Activated naive CD4-positive, alpha-beta T cell treated with anti-CD3 and anti-CD28 coated beads for 36 hours (primary cell): ENCODE data around the gene FAM131C. TPM values are rescaled to one million over a fixed set of nuclear protein-coding genes. Genes with fewer than 3 reads are reported as not detected.
"Not testable (repeated sequence)": the region's sequence is repeated elsewhere in the genome, so short reads cannot be mapped to it uniquely, and the experiment has no call there.

ENCODE experiments used
- CTCF ChIA-PET: fragments of 350-600 bp; sonication (Branson Sonifier 250); formaldehyde crosslinking; loops from one replicate; lab custom pipeline; 2021; ENCODE audit warnings: antibody characterized with exemption; lab: Charles Lee
- DNase-seq: peaks from one replicate; pipeline ENCODE4 v3.0.0-alpha.2; 2020
- H3K27ac Mint-ChIP-seq: one replicate; pipeline ENCODE4 v1.8.0; 2021; ENCODE audit warnings: mild to moderate bottlenecking, mixed read lengths
- H3K27me3 Mint-ChIP-seq: one replicate; pipeline ENCODE4 v1.8.0; 2021; ENCODE audit warnings: low read depth, mixed read lengths
- H3K36me3 Mint-ChIP-seq: one replicate; pipeline ENCODE4 v1.8.0; 2021; ENCODE audit warnings: low read depth, mixed read lengths
- H3K4me1 Mint-ChIP-seq: one replicate; pipeline ENCODE4 v1.8.0; 2021; ENCODE audit warnings: low read depth, mixed read lengths
- H3K4me3 Mint-ChIP-seq: one replicate; pipeline ENCODE4 v1.8.0; 2021; ENCODE audit warnings: mild to moderate bottlenecking, moderate library complexity, mixed read lengths
- H3K9me3 Mint-ChIP-seq: one replicate; pipeline ENCODE4 v1.8.0; 2021; ENCODE audit warnings: mixed read lengths
- intact Hi-C: fragments of 100-400 bp; cut with micrococcal nuclease; formaldehyde crosslinking; loops from one replicate; pipeline ENCODE4 v1.15.1; 2023
- total RNA-seq, 2 experiments: library from RNA; stranded (reverse); gene quantifications; one replicate each; pipeline ENCODE4 v1.2.3, GENCODE V29; 2021

The FAM131C gene
- total RNA-seq, 2 experiments from 2014 or later: not detected

DNA sequence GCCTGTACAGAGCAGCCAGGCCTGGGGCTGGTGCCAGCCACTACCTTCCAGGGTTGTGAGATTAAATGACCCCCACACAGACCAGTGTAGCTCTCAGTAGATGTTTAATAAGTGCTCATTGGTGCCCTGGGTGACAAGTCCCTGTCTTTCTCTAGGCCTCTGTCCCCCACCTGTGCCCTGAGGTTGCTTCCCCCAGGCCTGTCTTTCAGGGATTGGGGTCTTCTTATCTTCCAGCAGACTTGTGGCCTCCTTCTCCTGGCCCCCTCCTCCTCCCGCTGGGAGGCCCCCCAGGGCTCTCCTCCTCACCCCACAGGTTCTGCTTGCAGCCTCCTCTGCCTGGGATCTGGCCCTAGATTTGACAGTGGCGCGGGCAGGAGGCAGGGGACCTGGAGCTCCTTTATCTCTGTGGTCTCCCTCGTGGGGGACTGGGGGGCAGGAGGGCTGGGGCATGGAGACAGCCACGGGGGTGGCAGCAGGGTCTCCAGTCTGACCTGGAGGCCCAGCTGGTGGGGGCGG, 42.1 kb upstream of the FAM131C start:
- intact Hi-C loops: no loop called here
- CTCF ChIA-PET: no interaction called here

DNA sequence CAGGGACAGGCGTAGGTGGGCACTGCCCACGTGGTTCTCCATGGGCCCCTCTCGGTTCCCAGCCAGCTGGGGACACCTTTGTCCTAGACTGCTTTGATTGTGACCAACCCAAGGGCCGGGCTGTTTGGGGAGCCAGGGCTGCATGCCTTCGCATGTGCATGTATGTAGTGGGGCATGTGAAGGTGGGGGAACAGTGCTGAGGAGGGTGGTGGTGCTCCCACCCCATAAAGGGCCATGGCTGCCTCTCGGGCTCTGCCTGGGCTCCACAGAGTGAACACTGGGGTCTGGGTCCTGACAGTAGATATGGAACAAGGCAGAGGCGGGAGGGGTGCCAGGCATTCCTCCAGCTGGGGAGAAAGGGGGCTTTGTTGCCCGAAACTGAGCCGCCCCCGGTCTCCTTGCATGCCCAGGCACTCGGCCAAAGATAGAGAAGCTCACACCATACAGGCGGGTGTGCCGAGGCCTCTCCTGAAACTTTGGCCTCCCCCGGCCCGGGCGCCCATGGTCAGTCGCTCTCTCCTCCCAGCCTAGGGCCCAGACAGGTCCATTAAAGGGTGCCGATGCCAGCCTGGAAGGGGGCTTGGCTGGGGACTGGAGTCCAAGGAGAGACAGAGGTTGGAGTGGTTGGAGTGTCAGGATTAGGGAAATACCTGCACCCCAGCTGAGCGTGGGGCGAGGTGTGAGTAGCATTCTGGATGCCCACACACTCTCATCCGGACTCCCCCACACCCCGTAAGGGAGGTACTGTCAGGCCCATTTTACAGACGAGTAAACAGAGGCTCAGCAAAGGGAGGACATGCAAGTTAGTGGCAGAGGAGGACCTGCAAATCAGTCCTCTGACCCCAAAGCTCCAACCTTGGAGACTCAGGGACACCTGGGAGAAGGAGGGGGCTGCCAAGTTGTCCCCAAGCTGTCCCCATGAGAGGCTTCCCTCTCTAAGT, 41.3 kb upstream of the FAM131C start:
- H3K27me3 Mint-ChIP-seq: peaks cover 4% of the 10 kb centered on the region
- no peaks in the 10 kb centered on the region for H3K4me1 Mint-ChIP-seq
- intact Hi-C loops: no loop called here
- no peak for DNase-seq
- H3K9me3 Mint-ChIP-seq: no peaks in the 10 kb centered on the region
- no peak overlapping the region for H3K27ac Mint-ChIP-seq
- H3K36me3 Mint-ChIP-seq: no peaks in the 10 kb centered on the region
- H3K4me3 Mint-ChIP-seq: no peak overlapping the region
- CTCF ChIA-PET: no interaction called here

More for the DNA sequence above, 42.1 kb upstream of the FAM131C start:
- Mint-ChIP-seq H3K27me3 (peaks cover 4% of the 10 kb centered on the region), H3K4me3 (no peak overlapping the region), H3K9me3 (no peaks in the 10 kb centered on the region), H3K27ac (no peak overlapping the region), H3K36me3 (no peaks in the 10 kb centered on the region), H3K4me1 (no peaks in the 10 kb centered on the region)
- no peak for DNase-seq

DNA sequence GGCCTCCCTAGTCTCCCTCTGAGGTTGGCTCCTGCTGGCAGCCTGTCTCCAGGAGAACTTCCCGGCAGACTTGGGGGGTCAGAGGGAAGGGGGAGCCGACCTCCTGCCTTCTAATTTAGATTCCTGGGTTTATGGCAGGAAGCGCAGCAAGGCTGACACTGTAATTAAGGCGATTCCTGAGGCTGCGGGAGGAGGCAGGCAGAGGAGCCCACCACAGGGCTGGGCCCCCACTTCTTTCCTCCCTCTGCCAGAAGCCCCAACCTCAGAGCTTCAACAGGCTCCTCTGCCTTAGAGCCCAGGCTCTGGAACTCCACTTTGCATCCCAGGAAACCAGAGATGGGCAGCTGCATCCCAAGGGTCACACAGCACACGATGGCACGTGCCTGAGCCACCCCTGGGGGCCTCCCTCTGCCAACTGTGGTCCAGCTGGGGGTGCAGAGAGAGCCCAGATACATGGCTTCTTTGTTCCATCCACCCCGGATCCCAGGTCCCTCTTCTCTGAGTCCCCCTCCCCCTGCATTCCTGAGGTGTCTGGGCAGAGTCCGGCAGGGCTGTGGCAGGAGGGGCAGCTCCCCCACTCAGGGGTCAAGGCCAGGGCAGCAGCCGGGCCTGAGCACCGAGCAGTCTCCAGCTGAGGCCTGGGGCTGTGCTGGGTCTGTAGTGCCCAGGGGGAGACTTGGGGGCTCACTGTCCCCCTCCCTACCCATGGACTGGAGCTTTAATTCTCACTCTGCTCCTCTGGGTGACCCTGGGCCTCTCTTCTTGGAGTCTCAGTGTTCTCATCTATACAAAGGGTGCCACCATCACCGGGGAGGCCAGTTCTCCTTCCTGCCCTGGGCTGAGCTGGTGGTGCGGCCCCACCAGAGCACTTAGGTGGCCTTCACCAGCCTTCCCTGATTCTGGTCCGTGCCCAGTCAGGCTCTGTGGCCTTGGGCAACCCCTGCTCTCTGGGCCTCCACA, 39.4 kb upstream of the FAM131C start:
- Mint-ChIP-seq H3K4me3 (no peak overlapping the region), H3K4me1 (no peaks in the 10 kb centered on the region), H3K27ac (no peak overlapping the region), H3K36me3 (no peaks in the 10 kb centered on the region), H3K27me3 (peaks cover 4% of the 10 kb centered on the region), H3K9me3 (peaks cover 4% of the 10 kb centered on the region)
- intact Hi-C loops: no loop called here
- DNase-seq: no peak
- CTCF ChIA-PET: interaction anchor here (0.5 to 0.6 kb wide), 2 partner anchors 38 to 56 kb away, joined by 3 read pairs; no protein-coding TSS in a partner anchor

DNA sequence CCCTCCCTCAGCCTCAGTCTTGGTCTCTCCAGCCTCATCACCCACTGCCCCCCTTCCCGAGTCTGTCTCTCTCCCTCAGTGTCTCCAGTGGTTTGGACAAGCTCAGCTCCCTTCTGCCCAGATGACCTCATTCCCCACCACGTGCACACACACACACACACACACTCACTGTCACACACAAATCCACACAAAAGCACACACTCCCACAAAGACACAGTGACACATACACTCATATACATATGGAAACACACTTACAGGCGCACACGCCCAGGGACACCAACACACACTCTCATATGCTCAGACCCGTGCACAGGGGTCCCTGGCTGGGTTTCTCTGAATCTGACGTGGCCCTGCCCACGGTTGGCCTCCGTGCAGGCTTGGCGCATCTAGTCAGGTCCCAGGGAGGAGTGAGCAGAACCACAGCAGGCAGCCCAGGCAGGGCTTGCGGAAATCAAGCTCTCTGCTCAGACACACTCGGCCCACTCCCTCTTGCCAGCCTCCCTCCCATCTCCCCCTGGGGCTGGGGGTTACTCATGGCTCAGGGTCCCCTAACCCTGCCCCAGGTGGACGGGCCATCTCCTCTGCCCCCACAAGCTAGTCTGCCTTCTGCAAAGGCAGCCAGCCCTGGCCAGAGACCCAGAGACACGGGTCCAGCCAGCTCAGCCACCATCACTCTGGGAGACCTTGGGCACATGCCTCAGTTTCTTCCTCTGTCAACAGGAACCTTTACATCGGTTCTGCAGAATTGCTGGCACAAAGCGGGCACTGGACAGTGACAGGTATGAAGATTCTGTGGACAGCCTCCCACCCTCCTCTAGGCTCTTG, 38.5 kb upstream of the FAM131C start:
- no peak for DNase-seq
- CTCF ChIA-PET: interaction anchor here (2.4 kb wide), 1 partner anchor 33 kb away, joined by 10 read pairs; no protein-coding TSS in a partner anchor
- intact Hi-C loops: no loop called here
- no peaks in the 10 kb centered on the region for H3K36me3 Mint-ChIP-seq
- no peaks in the 10 kb centered on the region for H3K4me1 Mint-ChIP-seq
- H3K27me3 Mint-ChIP-seq: peaks cover 6% of the 10 kb centered on the region
- no peak overlapping the region for H3K4me3 Mint-ChIP-seq
- peaks cover 10% of the 10 kb centered on the region for H3K9me3 Mint-ChIP-seq
- H3K27ac Mint-ChIP-seq: no peak overlapping the region

DNA sequence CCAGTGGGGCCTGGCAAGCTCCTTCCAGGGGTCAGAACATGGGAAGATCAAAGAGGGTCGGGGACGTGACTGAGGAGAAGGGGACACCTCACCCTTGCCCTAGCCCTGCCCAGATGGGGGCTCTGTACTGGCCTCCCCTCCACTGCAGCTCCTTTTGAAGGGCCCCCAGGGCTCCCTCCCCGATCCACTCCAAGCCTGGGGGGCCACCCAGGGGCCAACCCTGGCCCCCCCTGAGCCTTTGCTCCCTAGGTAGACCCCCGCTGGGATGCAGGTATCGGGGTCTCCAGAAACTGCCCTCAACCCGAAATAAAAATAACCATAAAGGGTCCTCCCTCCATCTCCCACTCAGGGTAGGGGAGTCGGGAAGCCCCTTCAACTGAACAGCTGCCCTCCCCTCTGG, 37.4 kb upstream of the FAM131C start:
- Mint-ChIP-seq H3K9me3 (peaks cover 10% of the 10 kb centered on the region), H3K4me3 (no peak overlapping the region), H3K27me3 (peaks cover 6% of the 10 kb centered on the region), H3K36me3 (no peaks in the 10 kb centered on the region), H3K4me1 (no peaks in the 10 kb centered on the region), H3K27ac (no peak overlapping the region)
- intact Hi-C loops: no loop called here
- DNase-seq: no peak
- CTCF ChIA-PET: interaction anchor here (2.4 kb wide), 1 partner anchor 32 kb away, joined by 10 read pairs; no protein-coding TSS in a partner anchor

DNA sequence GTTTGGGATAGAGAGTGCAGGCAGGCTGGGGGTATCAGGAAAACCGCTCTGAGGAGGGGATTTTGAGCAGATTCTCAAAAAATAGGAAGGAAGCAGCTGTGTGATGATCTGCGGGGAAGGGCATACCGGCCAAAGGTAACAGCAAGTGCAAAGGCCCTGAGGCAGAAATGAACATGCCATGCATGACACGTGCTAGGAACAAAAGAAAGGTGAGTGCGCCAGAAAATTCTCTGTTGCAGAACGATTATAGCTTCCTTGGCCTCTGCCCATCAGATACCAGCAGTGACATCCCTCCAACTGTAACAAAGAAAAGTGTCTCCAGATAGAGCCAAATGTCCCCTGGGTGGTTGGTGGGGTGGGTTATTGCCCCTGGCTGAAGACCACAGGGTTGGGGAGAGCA, 37.0 kb upstream of the FAM131C start:
- Mint-ChIP-seq H3K36me3 (no peaks in the 10 kb centered on the region), H3K27ac (no peak overlapping the region), H3K27me3 (peaks cover 6% of the 10 kb centered on the region), H3K4me3 (no peak overlapping the region), H3K9me3 (peaks cover 11% of the 10 kb centered on the region), H3K4me1 (no peaks in the 10 kb centered on the region)
- CTCF ChIA-PET: interaction anchor here (2.4 kb wide), 1 partner anchor 32 kb away, joined by 10 read pairs; no protein-coding TSS in a partner anchor
- intact Hi-C loops: no loop called here
- no peak for DNase-seq

DNA sequence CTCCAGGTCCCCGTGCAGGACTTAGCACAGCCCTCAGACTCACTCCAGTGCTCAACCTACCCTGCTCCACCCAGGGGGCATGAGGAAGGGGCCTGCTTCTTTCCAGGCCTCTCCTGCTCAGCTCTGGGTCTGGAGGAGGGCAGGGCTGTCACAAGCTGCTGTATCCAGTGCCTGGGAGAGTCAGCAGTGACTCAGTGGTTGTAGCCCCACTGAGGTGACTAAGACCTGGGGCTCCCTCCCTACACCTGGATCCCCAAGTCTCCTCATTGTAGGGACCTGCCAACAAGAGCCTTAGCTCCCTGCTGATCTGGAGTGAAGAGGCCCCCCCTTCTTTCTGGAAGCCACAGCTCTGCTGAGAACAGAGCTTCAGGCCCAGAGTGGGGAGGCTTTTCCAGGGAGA, 36.1 kb upstream of the FAM131C start:
- no peak for DNase-seq
- no peaks in the 10 kb centered on the region for H3K4me1 Mint-ChIP-seq
- no peaks in the 10 kb centered on the region for H3K36me3 Mint-ChIP-seq
- no peak overlapping the region for H3K4me3 Mint-ChIP-seq
- peaks cover 6% of the 10 kb centered on the region for H3K27me3 Mint-ChIP-seq
- CTCF ChIA-PET: interaction anchor here (2.4 kb wide), 1 partner anchor 31 kb away, joined by 10 read pairs; no protein-coding TSS in a partner anchor
- intact Hi-C loops: no loop called here
- H3K9me3 Mint-ChIP-seq: peaks cover 11% of the 10 kb centered on the region
- no peak overlapping the region for H3K27ac Mint-ChIP-seq

DNA sequence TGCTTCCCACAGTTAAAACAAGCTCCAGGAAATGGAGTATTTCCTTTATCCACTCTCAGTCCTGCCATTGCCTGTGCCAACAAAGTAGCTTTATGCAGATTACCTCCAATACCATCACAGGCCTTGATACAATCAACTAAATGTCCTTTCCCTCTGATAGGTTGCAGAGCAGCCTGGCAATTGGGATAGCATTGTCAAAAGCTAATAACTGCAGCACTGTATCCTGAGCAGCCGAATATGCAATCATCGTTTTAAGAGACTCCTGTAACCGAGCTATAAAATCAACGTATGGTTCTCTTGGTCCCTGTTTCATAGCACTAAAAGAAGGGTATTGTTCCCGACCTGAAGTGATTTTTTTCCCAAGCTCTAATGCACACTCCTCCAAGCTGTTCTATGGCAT, 33.6 kb upstream of the FAM131C start:
- H3K4me1 Mint-ChIP-seq, CTCF ChIA-PET, H3K4me3 Mint-ChIP-seq, intact Hi-C loops, H3K27me3 Mint-ChIP-seq, H3K36me3 Mint-ChIP-seq, H3K27ac Mint-ChIP-seq, DNase-seq: not testable (repeated sequence)
- H3K9me3 Mint-ChIP-seq: peaks cover 11% of the 10 kb centered on the region

DNA sequence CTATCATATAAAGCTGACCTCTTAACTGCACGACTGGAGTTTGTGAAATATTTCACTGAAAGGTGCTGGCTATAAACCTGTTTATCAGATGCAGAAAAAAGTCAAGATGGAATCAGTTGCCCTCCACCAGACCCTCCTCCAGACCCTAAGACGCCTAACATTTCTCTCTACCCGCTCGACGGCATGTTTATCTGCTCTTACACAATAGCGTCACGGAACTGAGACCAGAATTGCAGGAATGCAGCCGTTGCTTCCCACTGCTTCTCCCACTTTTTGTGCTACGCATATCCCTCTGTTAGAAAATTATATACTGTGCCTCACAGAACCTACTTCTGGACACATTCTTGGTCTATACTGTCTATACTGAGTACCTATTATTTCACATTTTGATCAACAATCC, 28.2 kb upstream of the FAM131C start:
- Mint-ChIP-seq H3K4me3 (no peak overlapping the region), H3K27me3 (no peaks in the 10 kb centered on the region), H3K27ac (no peak overlapping the region), H3K4me1 (no peaks in the 10 kb centered on the region), H3K9me3 (peaks cover 1% of the 10 kb centered on the region), H3K36me3 (no peaks in the 10 kb centered on the region)
- CTCF ChIA-PET: interaction anchor here (1.2 kb wide), 1 partner anchor 19 kb away, joined by 3 read pairs; no protein-coding TSS in a partner anchor
- intact Hi-C loops: no loop called here
- DNase-seq: no peak

DNA sequence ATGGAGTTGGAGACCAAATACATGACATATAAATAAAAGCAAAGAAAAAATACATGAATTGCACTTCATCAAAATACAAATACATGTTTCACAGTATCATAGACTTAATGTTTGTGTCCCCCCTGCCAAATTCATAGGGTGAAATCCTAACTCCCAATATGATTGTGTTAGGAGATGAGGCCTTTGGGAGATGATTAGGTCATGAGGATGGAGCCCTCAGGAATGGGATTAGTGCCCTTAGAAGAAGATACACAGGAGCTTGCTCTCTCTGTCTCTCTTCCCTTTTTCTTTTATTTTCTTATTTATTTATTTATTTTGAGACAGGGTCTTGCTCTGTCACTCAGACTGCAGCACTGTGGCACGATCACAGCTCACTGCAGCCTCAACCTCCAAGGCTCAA, 26.0 kb upstream of the FAM131C start:
- CTCF ChIA-PET: interaction anchor here (1.1 to 1.7 kb wide), 2 partner anchors 17 to 21 kb away, joined by 3 to 4 read pairs; no protein-coding TSS in a partner anchor
- Mint-ChIP-seq H3K27ac (no peak overlapping the region), H3K27me3 (no peaks in the 10 kb centered on the region), H3K4me1 (no peaks in the 10 kb centered on the region), H3K36me3 (no peaks in the 10 kb centered on the region), H3K9me3 (no peaks in the 10 kb centered on the region), H3K4me3 (no peak overlapping the region)
- no peak for DNase-seq
- intact Hi-C loops: no loop called here

DNA sequence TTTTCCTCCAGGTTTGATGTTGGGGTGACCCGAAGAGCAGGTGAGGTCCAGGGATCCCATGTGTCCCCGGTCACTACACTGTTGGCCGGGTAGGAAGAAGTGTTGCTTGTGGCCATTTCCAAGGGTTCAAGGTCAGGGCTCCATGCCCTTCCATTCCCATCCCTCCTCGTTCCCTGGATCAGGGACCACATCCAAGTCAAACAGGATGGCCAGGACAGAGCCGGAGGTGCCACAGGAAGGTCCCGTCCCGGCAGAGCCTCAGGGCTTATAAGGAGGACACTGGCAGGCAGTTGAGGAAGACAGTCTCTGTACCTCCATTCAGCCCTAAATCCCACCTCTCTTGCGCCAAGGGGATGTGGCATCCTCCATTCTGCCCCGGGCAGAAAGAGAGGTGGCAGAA, 22.0 kb upstream of the FAM131C start:
- H3K4me3 Mint-ChIP-seq: no peak overlapping the region
- no peaks in the 10 kb centered on the region for H3K4me1 Mint-ChIP-seq
- H3K9me3 Mint-ChIP-seq: no peaks in the 10 kb centered on the region
- no peak overlapping the region for H3K27ac Mint-ChIP-seq
- no peaks in the 10 kb centered on the region for H3K27me3 Mint-ChIP-seq
- no peak for DNase-seq
- intact Hi-C loops: no loop called here
- CTCF ChIA-PET: no interaction called here
- H3K36me3 Mint-ChIP-seq: no peaks in the 10 kb centered on the region
